Natural killer cell treated with Interleukin-12 subunit alpha and Interleukin-12 subunit beta and Interleukin-15 and Interleukin-18, amount 100 ng/mL, for 72 hours (primary cell): ENCODE measurements around the gene PLA2G5. TPM values are rescaled to one million over a fixed set of nuclear protein-coding genes. Genes with fewer than 3 reads are reported as not detected.

Experiments used
- ATAC-seq, 2 donors: fragments of 150-1000 bp; cut with Tn5 transposase in 1 of 2; sonication (Bioruptor Pico), chemical (Tn5 transposase) in 1 of 2; 2 replicates each; pipeline ENCODE4 v1.10.0; 2021
- DNase-seq: peaks from one replicate; pipeline ENCODE4 v3.0.0; 2022; ENCODE audit warnings: low spot score
- H3K27ac Mint-ChIP-seq, 2 donors: 1 replicate in 1 of 2; 2 replicates in 1 of 2; pipeline ENCODE4 v1.8.0; 2022; ENCODE audit warnings: mixed read lengths in 2 of 2, mild to moderate bottlenecking in 1 of 2, moderate library complexity in 1 of 2
- H3K27me3 Mint-ChIP-seq, 2 donors: 1 replicate in 1 of 2; 2 replicates in 1 of 2; pipeline ENCODE4 v1.8.0; 2022; ENCODE audit warnings: mixed read lengths in 2 of 2
- H3K36me3 Mint-ChIP-seq: one replicate; pipeline ENCODE4 v1.8.0; 2022; ENCODE audit warnings: mixed read lengths
- H3K4me1 Mint-ChIP-seq, 2 donors: 1 replicate in 1 of 2; 2 replicates in 1 of 2; pipeline ENCODE4 v1.8.0; 2022; ENCODE audit warnings: low read depth in 2 of 2, mixed read lengths in 2 of 2, mild to moderate bottlenecking in 1 of 2
- H3K4me3 Mint-ChIP-seq: one replicate; pipeline ENCODE4 v1.8.0; 2022; ENCODE audit warnings: mixed read lengths
- H3K9me3 Mint-ChIP-seq: 2 replicates; pipeline ENCODE4 v1.8.0; 2022; ENCODE audit warnings: mixed read lengths
- total RNA-seq, 2 donors: library from RNA; stranded (reverse); gene quantifications; one replicate each; pipeline ENCODE4 v1.2.3, GENCODE V29; 2022

PLA2G5 gene
- total RNA-seq, 2 donors from 2014 or later: not detected

DNA sequence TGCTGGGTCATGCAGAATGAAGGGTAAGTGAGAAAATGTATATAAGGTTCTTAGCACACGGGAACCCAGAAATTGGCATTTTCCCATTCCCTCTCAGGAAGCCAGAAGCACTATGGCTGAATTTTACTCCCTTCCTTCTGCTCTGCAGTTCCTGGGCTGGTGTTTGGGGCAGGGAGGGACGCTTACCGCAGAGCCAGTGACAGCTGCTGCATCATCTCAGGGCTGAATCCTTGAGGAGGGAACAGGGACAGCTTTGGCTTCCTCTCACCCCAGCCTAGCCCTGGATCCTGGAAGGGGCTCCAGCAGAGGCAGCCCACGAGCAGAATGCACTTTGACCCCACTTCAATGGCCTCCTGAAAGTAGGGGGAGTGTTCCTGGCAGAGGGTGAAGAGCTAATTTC, 37.4 kb downstream of the PLA2G5 start:
- no peaks in the 10 kb centered on the region for H3K9me3 Mint-ChIP-seq
- no peak overlapping the region for H3K4me3 Mint-ChIP-seq
- ATAC-seq (no peak), DNase-seq (no peak)
- H3K36me3 Mint-ChIP-seq: no peaks in the 10 kb centered on the region
- peaks cover 0 to 6% of the 10 kb centered on the region in 2 donors for H3K27me3 Mint-ChIP-seq
- H3K27ac Mint-ChIP-seq: no peak overlapping the region
- peaks cover 4 to 6% of the 10 kb centered on the region in 2 donors for H3K4me1 Mint-ChIP-seq

DNA sequence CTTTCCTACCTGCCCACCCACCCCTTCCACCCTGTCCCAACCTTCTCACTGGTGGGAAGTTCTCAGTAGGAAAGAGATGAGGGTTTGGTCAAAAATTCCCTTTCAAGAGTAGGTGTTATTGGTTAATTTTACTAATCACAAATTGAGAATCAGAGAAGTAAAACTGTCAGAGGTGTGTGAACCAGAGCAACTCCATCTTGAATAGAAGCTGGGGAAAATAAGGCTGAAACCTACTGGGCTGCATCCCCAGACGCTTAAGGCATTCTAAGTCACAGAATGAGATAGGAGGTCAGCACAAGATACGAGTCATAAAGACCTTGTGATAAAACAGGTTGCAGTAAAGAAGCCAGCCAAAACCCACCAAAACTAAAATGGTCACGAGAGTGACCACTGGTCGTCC, 37.8 kb downstream of the PLA2G5 start:
- Mint-ChIP-seq H3K4me1 (peaks cover 4 to 6% of the 10 kb centered on the region in 2 donors), H3K36me3 (no peaks in the 10 kb centered on the region), H3K27me3 (peaks cover 0 to 6% of the 10 kb centered on the region in 2 donors), H3K27ac (no peak overlapping the region), H3K9me3 (no peaks in the 10 kb centered on the region), H3K4me3 (no peak overlapping the region)
- DNase-seq: no peak
- ATAC-seq: no peak

DNA sequence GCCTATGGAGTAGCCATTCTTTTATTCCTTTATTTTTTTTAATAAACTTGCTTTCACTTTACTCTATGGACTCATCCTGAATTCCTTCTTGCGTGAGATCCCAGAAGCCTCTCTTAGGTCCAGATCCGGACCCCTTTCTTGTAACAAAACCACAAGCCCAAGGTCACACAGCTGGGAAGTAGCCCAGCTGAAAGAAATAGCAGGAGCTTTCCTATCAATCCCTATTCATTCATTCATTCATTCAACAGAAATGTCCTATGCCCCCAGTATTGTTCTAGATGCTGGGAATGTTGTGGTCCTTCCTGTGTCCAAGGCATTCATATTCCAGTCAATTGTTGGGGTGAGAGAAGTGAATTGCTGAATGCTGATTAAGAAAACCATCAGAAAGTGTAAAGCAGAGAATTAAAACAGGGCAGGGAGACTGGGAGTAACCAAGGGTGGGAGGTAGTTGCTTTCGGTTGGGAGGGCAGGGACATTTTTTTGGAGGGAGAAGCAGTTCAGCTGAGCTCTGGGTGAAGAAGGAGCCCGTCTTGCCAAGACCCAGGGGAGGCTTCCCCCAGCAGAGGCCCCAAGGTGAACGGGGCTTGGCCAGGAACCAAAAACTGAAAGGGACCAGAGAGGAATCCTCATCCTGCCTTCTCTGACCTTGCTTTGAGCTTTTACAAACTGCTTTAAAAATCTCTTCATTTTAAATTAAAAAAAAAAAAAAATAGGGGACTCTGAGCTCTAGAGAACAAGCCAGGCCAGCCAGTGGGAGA, 38.6 kb downstream of the PLA2G5 start:
- H3K9me3 Mint-ChIP-seq: no peaks in the 10 kb centered on the region
- no peak overlapping the region for H3K27ac Mint-ChIP-seq
- no peak overlapping the region for H3K4me3 Mint-ChIP-seq
- H3K36me3 Mint-ChIP-seq: no peaks in the 10 kb centered on the region
- DNase-seq (no peak), ATAC-seq (no peak)
- H3K4me1 Mint-ChIP-seq: no peaks in the 10 kb centered on the region
- H3K27me3 Mint-ChIP-seq: peaks cover 0 to 7% of the 10 kb centered on the region in 2 donors

DNA sequence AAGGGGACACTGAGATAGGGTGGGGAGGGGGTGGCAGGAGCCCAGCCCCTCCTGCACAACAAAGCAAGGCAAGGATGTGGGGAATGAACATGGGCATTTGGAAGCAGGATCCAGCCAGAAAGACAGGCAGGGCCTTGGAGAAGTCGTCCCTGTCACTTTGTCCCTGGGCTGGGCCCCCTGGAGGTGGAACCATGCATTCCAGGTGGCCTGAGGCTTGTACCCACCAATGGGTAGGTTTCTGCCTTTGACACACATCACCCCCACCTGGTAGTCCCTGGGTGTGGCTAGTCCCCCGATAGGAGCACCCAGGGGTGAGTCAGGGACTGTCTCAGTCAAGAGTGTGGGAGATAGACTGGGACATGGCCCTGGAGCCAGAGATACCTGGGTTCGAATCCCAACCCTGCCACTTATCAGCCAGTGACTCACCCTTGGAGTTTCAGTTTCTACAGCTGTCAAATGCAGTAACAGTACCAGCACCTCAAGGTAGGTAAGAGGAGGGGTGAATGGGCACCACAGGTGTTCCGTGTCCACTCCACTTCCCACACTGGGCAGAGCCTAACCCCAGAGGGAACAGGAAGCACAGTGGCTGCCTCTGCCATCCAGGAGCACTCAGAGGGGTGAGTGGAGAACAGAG, 39.3 kb downstream of the PLA2G5 start:
- DNase-seq (no peak), ATAC-seq (no peak)
- Mint-ChIP-seq H3K4me1 (no peaks in the 10 kb centered on the region), H3K27ac (no peak overlapping the region), H3K4me3 (no peak overlapping the region), H3K27me3 (peaks cover 0 to 13% of the 10 kb centered on the region in 2 donors), H3K9me3 (no peaks in the 10 kb centered on the region), H3K36me3 (no peaks in the 10 kb centered on the region)

DNA sequence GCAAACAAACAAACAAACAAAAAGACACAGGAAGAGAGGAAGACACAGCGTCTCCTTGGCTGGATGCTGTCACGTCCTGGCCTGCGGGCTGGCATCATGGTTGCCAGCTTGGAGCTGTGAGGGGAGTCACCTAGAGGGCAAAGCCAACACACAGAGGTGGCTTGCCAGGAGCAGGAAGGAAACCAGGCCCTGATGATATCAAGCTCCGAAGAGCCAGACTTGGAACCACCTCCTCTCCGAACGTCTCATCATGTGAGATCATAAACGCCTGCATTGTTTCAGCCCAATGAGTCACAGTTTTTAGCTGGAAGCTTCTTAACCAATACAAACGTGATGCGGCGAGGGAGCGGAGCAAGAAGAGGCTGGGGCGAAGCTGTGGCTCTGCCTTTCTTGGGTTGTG, 40.7 kb downstream of the PLA2G5 start:
- Mint-ChIP-seq H3K4me1 (no peaks in the 10 kb centered on the region), H3K9me3 (no peaks in the 10 kb centered on the region), H3K4me3 (no peak overlapping the region), H3K27ac (no peak overlapping the region), H3K36me3 (no peaks in the 10 kb centered on the region), H3K27me3 (peaks cover 0 to 15% of the 10 kb centered on the region in 2 donors)
- DNase-seq (no peak), ATAC-seq (no peak)

DNA sequence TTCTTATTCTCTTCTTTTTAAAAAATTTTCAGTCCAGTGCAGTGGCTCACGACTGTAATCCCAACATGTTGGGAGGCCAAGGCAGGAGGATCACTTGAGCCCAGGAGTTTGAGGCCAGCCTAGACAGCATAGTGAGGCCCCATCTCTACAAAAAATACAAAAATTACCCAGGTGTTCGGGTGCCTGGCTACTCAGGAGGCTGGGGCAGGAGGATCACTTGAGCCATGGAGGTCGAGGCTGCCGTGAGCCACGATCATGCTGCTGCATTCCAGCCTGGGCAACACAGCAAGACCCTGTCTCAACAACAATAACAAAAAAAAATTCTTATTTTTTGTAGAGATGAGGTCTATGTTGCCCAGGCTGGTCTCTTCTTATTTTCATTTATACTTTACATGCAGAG, 41.5 kb downstream of the PLA2G5 start:
- H3K27ac Mint-ChIP-seq: no peak overlapping the region
- no peak overlapping the region for H3K4me3 Mint-ChIP-seq
- H3K4me1 Mint-ChIP-seq: no peaks in the 10 kb centered on the region
- no peak for DNase-seq
- H3K36me3 Mint-ChIP-seq: no peaks in the 10 kb centered on the region
- ATAC-seq: no peak
- peaks cover 0 to 21% of the 10 kb centered on the region in 2 donors for H3K27me3 Mint-ChIP-seq
- no peaks in the 10 kb centered on the region for H3K9me3 Mint-ChIP-seq

- H3K4me3 Mint-ChIP-seq: no peak overlapping the region
- no peak for DNase-seq
- H3K36me3 Mint-ChIP-seq: no peaks in the 10 kb centered on the region
- H3K27me3 Mint-ChIP-seq: peaks cover 5 to 22% of the 10 kb centered on the region in 2 donors
- no peaks in the 10 kb centered on the region for H3K9me3 Mint-ChIP-seq
- no peak for ATAC-seq
- H3K27ac Mint-ChIP-seq: no peak overlapping the region
- no peaks in the 10 kb centered on the region for H3K4me1 Mint-ChIP-seq
Observed at GRCh38 chr1:20112279-20113000, 42.4 kb downstream of the PLA2G5 start.

GRCh38 chr1:20114021-20114648, 44.1 kb downstream of the PLA2G5 start:
- H3K27ac Mint-ChIP-seq: no peak overlapping the region
- no peaks in the 10 kb centered on the region for H3K36me3 Mint-ChIP-seq
- no peak for DNase-seq
- peaks cover 16 to 22% of the 10 kb centered on the region in 2 donors for H3K27me3 Mint-ChIP-seq
- H3K9me3 Mint-ChIP-seq: no peaks in the 10 kb centered on the region
- ATAC-seq: no peak
- no peaks in the 10 kb centered on the region for H3K4me1 Mint-ChIP-seq
- H3K4me3 Mint-ChIP-seq: no peak overlapping the region

DNA sequence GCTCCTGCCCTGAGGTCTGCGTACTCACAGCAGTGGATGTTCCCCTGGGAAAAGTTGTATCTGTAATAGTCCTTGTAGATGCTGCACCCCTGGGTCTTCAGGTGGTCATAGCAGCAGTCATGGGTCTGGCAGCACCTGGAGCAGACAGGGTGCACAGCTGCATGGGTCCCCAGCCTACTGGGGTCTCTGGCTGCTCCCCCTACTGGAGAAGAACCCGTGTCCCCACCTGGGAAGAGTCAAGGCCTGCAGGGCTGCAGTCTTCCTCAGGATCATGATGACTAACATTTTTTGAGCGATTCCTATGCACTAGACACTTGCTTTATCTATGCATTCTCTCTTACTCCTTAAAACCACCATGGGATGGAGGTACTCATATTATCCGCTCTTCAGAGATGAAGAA, 45.5 kb downstream of the PLA2G5 start:
- Mint-ChIP-seq H3K4me1 (no peaks in the 10 kb centered on the region), H3K36me3 (no peaks in the 10 kb centered on the region), H3K9me3 (no peaks in the 10 kb centered on the region), H3K27me3 (peaks cover 24 to 27% of the 10 kb centered on the region in 2 donors), H3K27ac (no peak overlapping the region), H3K4me3 (no peak overlapping the region)
- ATAC-seq (no peak), DNase-seq (no peak)

- no peak for DNase-seq
- no peak for ATAC-seq
- no peak overlapping the region for H3K4me3 Mint-ChIP-seq
- H3K27ac Mint-ChIP-seq: no peak overlapping the region
- H3K4me1 Mint-ChIP-seq: no peaks in the 10 kb centered on the region
- H3K9me3 Mint-ChIP-seq: no peaks in the 10 kb centered on the region
- peaks cover 27% of the 10 kb centered on the region in 2 donors for H3K27me3 Mint-ChIP-seq
- H3K36me3 Mint-ChIP-seq: no peaks in the 10 kb centered on the region
Observed at GRCh38 chr1:20115916-20116315, 45.9 kb downstream of the PLA2G5 start.

DNA sequence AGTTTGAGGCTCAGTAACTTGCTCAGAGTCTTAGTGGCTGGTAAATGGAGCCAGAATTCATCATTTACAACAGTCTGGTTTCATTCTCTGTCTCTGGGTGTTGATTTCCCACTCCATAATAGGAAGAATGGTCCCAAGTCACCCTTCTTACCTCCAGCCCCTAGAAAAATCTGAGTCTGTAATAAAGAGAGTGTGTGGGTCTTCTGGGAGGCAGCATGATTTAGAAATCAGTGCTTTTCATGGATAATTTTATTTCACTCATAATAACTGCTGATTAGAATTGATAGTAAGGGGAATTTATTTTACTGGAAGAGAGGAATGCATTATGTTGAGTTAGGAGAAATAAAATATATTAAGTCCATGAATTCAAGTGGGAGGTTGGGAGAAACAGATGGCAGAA, 47.2 kb downstream of the PLA2G5 start:
- Mint-ChIP-seq H3K27me3 (peaks cover 37 to 39% of the 10 kb centered on the region in 2 donors), H3K27ac (no peak overlapping the region), H3K9me3 (no peaks in the 10 kb centered on the region), H3K4me3 (no peak overlapping the region), H3K36me3 (no peaks in the 10 kb centered on the region), H3K4me1 (no peaks in the 10 kb centered on the region)
- ATAC-seq: no peak
- DNase-seq: no peak

GRCh38 chr1:20119347-20119746, 49.4 kb downstream of the PLA2G5 start, which contains the start of gene PLA2G2D:
PLA2G2D (minus strand) TSS chr1:20119536; CDS start chr1:20119498, 38 bp downstream.
- H3K27ac Mint-ChIP-seq: no peak within 1 kb of the TSS
- H3K27me3 Mint-ChIP-seq: peaks cover 31 to 41% of the 10 kb centered on the region in 2 donors
- no peaks in the 10 kb centered on the region for H3K9me3 Mint-ChIP-seq
- no peaks in the 10 kb centered on the region for H3K36me3 Mint-ChIP-seq
- no peak within 1 kb of the TSS for H3K4me3 Mint-ChIP-seq
- no peaks in the 10 kb centered on the region for H3K4me1 Mint-ChIP-seq
- no peak for ATAC-seq
- no peak for DNase-seq

DNA sequence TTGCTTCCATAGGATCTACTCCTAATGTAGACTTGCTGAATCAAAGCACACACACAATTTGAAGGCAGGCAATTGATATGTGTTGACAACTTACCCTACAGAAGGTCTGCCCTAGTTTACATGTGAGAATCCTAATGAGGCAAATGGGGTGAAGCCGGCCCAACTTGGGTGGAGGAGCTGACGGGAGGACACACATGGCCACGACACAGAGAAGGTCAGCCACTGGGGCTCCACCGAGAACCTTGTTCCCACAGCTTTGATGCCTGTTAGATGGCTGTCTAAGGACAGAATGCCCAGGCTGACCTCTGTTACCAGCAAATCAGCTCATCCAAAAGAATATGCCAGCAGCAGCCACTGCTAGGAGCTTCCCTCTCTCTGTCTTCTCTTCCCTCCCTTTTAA, 50.8 kb downstream of the PLA2G5 start:
- Mint-ChIP-seq H3K4me3 (no peak overlapping the region), H3K9me3 (no peaks in the 10 kb centered on the region), H3K4me1 (peaks cover 2 to 9% of the 10 kb centered on the region in 2 donors), H3K36me3 (no peaks in the 10 kb centered on the region), H3K27ac (no peak overlapping the region), H3K27me3 (peaks cover 34 to 51% of the 10 kb centered on the region in 2 donors)
- DNase-seq: no peak
- ATAC-seq: no peak
